Activated T-cell treated with anti-CD3 and anti-CD28 coated beads, Interleukin-2, amount 50 U/mL, for 48 hours (primary cell): Measurements from ENCODE around the gene FGR.
A peak's percentile ranks its signal among the peaks of the same experiment; 100 is the strongest.
"Not testable (repeated sequence)": the region's sequence is repeated elsewhere in the genome, so short reads cannot be mapped to it uniquely, and the experiment has no call there.

ENCODE experiments used
- DNase-seq, 2 experiments: peaks; one replicate each; pipeline ENCODE4 v3.0.0-alpha.2; 2020

The FGR gene

DNA sequence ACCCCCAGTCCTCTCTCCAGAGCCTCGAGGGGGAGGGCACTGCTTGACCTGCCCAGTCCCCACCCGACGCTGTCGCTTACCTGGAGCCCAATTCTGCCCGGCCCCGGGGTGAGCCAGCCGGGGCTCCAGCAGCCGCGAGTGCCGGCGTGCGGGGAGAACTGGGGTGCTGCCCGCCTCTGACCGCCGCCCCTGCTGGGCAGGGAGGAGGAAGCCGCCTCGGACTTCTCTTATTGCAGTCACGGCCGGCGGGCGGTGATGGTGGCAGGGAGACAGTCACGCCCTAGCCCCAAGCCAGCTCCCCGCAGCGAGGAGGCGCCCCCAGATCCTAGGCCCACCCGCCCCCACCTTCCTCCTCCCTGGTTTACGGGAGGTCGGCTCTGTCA, at the start of gene FGR:
Gene FGR, minus strand, starts transcription at position 201 of the 383 bp plus-strand sequence. CDS start 11,269 bp downstream, outside the sequence.
- DNase-seq = no peak

DNA sequence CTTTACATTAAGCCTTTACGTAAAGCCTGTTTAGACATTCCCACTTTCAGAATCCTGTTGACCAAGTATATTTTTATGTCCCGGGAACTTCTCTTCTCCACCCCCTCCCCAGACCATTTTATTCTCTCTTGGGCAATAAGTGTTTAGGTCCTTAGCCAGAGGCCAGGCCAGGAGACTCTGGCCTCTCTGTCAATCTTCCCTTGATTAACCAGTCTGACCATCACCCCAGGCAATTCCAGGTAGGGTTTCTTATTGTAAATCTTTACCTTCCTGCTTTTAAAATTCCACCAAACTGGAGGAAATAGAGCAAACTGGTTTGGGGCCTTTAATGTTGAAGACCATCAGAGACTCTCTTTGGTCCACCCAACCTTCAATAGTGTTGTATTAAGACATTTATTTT, 49.2 kb upstream of the FGR start:
- no peak for DNase-seq

GRCh38 chr1:27682351-27682944, 47.5 kb upstream of the FGR start:
- no peak for DNase-seq

- DNase-seq = not testable (repeated sequence)
These were observed 46.6 kb upstream of the FGR start for GRCh38 chr1:27681580-27681979.

DNA sequence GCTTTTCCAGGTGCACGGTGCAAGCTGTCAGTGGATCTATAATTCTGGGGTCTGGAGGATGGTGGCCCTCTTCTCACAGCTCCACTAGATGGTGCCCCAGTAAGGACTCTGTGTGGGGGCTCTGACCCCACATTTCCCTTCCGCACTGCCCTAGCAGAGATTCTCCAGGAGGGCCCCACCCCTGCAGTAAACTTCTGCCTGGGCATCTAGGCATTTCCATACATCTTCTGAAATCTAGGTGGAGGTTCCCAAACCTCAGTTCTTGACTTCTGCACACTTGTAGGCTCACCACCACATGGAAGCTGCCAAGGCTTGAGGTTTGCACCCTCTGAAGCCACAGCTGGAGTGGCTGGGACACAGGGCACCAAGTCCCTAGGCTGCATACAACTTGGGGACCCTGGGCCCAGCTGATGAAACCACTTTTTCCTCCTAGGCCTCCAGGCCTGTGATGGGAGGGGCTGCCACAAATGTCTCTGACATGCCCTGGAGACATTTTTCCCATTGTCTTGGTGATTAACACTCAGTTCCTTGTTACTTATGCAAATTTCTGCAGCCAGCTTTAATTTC, 45.3 kb upstream of the FGR start:
- DNase-seq = not testable (repeated sequence)

DNA sequence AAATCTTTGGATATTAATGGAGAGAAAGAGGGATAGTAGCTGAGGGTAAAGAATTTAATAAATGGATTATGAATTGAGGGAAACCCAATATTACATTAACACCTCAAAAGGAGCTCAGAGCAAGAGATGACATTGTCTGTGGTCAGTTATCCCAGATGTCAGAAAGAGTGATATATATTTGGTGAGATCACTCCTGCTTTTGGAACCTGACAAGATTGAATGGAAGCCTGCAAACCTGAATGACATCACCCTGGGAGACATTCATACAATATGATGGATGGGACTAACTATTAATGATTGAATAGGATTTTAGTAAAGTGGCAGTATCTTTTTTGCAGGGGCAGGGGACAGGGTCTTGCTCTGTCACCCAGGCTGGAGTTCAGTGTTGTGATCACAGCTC, 43.8 kb upstream of the FGR start:
- DNase-seq = no peak

GRCh38 chr1:27676410-27676809, 41.4 kb upstream of the FGR start:
- DNase-seq = no peak

DNA sequence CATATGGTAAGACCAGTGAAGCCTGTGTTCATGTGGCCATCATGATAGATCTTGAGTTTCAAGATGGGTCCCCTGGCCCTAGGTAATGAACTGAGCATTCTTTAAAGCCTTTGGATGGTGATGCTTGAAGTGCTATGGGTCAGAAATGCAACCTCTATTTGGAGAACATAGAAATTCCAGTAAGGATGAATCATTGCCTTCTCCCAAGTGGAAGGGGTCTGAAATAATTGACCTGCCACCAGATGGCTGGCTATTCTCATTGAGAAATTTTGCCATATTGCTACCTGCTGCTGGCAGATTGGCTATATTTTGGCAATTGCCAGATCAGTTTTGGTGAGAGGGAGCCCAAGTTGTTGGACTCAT, 37.7 kb upstream of the FGR start:
- DNase-seq = no peak

DNA sequence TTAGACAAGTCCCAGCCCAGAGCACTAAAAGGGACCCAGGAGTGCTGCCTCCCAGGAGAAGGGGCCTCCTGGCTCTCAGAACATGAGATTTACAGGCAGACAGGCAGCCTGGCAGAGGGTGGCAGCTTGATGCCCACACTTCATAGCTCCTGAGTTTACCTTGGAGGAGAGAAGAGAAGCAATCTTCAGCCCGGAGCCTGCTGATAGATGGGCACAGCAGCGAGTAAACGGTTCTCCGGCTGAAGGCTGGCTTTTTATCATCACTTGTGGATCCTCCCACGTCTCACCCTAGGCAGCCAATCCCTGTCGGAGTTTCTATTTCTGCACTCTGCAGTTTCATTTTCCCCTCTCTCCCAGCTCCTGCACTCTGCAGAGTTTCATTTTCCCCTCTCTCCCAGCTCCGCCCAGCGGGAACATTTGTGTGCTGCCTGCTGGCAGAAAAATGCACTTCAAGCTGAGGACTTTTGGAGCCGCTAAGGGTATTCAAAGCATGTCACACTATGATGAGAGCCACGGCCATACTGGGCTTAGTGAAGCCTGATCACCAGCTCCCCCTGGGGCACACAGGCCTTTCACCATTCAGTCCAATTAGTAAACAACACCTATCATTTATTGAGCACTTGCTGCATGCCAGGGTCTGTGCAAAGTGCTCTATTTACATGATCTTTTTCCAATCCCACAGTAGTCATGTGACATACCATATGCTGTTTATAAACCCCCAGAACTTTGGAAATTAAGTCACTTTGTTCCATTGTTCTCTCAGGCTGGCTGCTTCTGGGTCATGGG, 37.2 kb upstream of the FGR start, which contains the start of gene IFI6:
Gene IFI6, minus strand, starts transcription at position 229 of the 786 bp plus-strand sequence. CDS start 2,878 bp downstream, outside the sequence.
- peak; percentile 79 to 82 for DNase-seq

GRCh38 chr1:27669876-27670275, 34.9 kb upstream of the FGR start:
- no peak for DNase-seq

DNA sequence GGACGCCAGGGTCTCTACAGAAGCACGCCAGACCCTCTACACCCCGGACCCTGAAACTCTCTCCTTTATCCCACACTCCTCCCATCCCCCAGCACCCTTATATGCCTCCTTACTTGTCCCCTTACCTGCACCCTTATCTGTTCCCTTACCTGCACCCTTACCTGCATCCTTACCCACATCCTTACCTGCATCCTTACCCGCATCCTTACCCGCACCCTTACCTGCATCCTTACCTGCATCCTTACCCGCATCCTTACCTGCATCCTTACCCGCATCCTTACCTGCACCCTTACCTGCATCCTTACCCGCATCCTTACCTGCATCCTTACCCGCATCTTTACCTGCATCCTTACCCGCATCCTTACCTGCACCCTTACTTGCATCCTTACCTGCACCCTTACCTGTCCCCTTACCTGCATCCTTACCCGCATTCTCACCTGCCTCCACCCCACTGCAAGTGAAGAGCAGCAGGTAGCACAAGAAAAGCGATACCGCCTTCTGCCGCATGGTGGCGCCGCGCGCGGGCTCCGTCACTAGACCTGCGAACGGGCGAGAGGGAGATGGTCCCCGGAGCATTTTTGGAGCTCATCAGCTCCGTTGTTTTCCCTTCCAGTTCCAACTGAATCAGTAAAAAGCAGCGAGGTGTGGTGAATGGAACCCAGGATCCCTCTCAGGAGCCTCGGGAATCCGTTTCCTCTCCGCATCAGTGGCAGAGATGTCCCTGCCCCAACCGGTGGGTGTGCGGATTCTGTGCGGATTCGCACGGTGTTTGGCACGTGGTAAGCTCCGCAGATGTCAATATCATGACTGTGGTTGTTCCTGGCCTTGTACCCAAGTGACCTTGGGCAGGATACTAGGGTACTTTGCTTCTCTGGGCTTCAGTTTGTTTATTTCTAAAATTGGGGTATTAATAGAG, 34.1 kb upstream of the FGR start:
- peak; percentile 94 to 96 for DNase-seq

- DNase-seq = no peak
These were observed 33.3 kb upstream of the FGR start for GRCh38 chr1:27668121-27668807.

DNA sequence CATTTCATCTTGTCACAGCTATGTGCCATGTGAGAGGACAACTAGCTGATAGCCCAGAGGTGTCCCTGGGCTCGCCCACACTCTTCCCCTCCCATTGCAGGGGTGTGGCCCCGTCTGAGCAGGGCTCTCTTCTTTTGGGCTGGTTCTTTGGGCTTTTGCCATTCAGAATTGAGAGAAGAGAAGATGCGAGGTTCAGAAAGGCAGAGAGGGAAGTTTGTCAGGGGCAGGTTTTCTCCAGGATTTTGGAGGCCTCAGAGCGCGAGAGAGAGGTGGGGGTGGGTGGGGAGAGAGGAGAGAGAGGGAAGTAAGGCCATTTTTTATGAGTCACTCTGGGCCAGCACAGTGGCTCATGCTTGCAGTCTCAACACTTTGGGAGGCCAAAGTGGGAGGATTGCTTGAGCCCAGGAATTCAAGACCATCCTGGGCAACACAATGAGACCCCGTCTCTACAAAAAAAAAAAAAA, 31.8 kb upstream of the FGR start:
- no peak for DNase-seq

DNA sequence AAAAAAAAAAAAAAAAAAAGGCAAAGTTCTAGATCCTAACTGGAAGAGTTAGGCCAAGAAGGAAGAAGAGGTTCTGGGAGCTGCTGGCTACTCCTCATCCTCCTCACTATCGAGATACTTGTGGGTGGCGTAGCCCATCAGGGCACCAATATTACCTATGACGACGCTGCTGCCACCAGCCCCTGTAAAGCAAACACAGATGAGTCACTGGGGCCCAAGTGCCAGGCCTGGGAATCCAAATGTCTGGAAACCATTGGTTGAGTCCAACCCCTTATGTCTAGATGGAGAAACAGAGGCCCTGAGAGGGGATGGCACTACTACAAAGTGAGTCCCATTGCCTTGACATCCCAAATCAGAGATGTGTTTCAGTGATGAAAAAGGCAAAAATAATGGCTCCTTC, 31.3 kb upstream of the FGR start:
- no peak for DNase-seq

DNA sequence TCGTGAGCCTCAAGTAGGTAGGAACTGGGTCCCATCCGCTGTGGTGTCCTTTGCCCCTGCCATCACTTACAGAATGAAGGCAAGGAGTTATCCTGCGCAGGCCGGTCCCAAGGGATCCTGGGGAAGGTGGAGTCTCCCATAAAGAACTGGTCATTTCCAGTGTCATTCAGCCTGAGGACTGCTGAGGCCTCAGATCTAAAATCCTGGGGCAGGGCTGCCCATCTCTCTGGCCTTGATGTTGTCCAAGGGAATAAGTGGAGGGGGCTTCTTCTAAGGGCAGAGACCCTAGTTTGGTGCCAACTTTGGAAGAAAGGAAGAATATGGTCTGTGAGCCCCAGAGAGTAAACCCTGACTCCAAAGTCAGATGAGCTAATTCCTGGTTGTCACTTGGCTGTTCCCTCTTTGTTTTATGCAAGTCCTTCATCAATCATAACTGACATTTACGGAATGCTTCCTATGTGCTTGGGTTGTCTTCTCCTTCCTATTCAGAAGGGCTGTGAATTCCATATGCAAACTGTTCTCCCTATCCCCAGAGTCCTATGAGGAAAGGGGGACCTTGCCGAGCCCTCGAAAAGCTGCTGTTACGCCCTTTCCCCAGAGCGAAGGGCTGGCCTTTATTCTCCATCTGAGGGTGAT, 30.1 kb upstream of the FGR start:
- DNase-seq = no peak

DNA sequence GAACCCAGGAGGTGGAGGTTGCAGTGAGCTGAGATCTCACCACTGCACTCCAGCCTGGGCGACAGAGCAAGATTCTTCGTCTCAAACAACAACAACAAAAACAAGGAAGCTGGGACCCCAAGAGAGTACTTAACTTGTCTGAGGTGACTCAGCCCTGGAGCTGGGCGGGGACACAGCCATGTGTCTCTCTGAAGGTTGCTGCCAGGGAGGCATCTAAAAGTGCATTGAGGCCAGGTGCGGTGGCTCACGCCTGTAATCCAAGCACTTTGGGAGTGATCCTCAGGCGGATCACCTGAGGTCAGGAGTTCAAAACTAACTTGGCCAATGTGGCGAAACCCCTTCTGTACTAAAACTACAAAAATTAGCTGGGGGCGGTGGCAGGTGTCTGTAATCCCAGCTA, 29.3 kb upstream of the FGR start:
- no peak for DNase-seq

DNA sequence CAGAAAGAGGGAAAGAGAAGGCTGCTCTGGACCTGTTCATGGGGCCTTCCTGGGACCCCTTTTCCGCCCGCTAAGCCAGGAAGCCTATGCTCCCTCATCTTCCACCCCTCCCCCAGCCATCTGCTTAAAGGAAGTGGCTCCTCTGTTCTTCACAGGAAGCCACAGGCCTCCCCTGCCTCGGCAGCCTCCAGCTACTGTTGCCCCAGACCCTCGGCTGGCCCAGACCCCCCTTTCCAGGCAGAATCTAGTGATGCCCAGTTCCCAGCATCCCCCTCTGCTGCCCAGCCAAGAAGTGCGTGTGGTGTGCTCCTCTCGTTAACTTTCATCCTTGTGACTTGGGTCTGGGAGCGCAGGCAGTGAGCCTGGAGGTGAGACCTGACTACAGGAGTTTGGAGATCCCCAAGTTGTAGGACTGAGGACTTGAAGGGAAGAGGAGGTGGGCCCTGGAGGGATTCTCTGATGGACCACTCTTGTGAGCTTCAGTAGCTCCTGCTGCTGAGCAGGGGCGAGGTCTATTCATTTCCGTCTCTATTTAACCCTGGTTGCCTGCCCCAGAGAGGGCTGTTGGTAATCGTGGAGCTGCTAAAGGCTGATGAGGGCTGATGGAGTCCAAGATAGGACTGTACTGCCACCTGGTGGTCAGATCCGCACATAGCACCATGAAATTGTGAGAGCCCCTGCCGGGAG, 27.9 kb upstream of the FGR start:
- peak; percentile 96 to 99 for DNase-seq

GRCh38 chr1:27662261-27662660, 27.3 kb upstream of the FGR start:
- no peak for DNase-seq

DNA sequence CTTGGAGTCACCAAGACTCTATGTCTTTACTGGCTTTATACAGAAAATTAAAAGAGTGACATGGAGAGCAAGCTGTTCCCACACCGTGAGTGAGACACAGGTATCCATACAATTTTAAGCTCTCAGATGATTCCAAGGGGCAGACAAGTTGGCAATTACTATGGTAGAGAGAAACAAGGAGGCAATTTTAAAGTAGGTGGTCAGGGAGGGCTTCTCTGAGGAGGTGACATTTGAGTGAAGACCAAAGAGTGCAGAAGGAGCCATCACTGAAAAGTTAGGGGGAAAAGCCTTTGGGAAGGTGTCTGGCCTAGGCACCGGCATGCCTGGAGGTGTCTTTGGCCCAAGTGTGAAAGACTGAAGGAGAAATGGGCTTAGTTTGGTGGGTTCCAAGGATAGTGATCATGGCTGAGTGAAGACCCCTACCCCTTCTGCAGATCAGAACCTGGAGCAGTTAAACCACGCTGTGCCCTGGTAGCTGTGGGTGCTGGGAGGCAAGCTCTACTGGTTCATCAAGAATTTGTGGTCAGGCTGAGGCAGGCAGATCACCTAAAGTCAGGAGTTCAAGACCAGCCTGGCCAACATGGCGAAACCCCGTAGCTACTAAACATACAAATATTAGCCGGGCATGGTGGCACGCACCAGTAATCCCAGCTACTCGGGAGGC, 26.6 kb upstream of the FGR start:
- DNase-seq = no peak

- no peak for DNase-seq
These were observed 25.4 kb upstream of the FGR start for GRCh38 chr1:27660300-27660835.
